Activated T-cell treated with anti-CD3 and anti-CD28 coated beads for 1 hour (primary cell): ENCODE measurements around the gene CD300A.
A peak's percentile ranks its signal among the peaks of the same experiment; 100 is the strongest.

Experiments used
- DNase-seq: peaks from one replicate; pipeline ENCODE4 v3.0.0-alpha.2; 2020; ENCODE audit warnings: low read depth

Gene CD300A

DNA sequence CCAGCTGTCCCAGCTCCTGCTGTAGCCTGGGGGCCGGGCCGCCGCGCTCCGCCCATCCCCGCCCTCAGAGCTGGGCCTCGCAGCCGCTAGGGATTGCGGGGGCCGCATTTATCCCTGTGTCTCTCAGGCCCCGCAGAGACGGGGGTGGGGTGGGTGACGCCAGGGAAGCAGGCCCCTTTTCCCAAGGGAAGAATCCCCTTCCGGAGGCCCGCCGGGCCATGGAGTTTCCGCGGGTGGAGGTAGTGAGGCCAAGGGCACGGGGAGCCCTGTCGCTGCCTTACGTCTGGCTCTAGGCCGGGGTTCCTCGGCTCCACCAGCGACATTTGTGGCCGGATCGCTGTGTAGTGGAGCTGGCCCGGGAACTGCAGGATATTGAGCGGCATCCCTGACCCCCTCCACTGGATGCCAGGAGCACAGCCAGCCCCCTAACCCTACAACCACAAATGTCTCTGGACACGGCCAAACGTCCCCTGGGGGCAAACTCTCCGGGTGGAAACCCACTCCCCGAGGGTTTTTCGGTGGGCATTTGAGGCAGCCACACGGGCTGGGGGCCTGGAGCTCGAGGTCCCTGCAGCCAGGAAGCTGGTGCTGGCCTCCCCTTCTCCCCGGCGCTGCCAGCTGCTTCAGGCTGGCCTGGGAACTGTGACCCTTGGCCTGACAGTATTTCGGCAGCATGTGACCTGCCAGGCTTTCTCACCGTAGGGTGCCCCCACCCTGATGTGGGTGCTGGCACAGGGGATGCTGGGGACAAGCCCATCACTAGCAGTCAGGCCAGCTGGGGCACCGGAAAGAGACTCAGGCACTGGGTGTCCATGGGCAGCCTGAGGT lies 12.0 kb upstream of the CD300A start:
- DNase-seq, result no peak

DNA sequence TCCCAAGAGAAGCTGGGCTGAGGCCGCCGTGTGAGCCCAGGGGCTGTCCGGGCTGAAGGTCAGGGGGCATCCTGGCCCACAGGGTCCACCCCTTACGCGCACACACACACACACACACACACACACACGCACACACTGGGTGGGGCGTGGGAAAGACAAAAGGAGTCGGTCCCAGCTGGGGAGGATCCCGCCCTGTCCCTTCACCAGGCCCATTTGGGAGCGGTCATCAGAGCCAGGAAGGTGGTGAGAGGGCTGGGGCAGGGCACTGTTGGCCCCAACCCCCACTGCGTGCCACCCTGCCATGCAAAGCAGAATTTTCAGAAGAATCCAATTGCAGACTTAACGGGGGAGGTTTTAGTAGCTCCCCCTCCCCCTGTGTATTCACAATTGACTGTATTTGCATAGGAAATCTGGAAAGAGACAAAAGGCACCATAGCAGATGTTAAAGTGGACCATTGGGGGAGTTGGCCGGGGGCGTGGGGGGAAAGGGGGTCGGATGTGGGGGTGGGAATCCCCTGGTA lies 11.3 kb upstream of the CD300A start:
- DNase-seq, result no peak

DNA sequence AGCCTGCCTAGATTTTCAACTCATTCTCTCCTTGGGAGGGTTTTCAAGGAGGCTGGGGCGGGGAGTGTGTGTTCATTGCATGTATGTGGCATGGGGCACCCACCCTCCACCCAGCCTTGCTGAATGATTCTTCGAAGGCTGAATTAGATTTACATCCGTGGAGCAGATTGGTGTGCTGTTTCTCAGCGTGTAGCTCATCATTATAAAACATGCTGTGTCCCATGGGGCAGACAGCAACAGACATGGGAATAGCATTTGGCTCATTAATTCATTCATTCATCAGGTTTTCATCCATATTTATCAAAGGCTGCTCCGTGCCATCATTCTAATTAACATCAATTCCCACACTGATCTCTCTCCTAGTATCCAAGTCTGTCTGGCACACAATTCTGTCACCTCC lies 10.6 kb upstream of the CD300A start:
- DNase-seq, result no peak

DNA sequence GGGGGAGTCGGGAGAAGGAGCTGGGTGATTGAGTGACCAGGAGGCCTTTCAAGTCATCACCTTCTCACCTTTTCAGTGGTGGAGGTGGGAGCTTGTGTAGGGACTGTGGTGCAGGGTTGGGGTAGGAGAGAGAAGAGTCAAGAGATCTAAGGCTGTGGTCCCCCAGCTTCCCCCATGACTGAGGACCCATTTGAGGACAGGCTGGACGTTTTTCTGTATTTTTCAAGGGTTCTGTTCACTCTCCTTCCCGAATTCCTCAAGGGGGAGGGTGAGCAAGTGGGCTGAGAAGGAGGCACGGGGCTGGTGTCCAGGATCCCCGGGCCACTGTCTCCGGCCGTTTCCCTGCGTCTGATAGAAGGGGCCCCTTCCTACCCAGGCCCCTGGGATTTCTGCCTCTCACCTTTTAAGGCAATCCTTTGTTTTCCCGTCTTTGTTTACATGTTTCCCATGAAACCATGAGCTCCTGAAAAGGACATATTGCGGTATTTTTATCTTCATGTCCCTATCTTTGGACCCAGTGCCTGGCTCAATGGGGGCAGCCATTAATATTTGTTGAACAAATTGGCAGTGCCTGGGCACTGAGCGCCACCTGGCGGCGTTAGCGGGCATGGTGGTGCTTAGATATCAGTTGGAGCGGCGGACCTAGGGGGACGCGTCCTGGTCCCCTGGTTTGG lies 9.2 kb upstream of the CD300A start:
- peak; percentile 70 for DNase-seq

DNA sequence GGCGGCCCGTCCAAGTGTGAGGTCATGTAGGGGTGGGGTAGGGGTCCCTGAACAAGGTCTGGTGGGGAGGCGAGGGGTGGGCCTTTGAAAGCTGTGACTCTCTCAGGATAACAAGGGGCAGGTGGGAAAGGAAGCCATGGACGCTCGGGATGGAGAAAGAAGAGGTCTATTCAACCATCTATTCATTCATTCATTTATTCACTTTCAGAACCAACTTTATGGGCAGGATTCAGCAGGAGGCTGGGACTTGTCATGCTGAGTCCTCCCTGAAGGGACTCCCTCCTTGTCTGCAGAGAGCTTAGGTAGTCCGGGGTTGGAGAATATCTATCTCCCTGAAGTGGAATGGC lies 8.6 kb upstream of the CD300A start:
- DNase-seq, result no peak

DNA sequence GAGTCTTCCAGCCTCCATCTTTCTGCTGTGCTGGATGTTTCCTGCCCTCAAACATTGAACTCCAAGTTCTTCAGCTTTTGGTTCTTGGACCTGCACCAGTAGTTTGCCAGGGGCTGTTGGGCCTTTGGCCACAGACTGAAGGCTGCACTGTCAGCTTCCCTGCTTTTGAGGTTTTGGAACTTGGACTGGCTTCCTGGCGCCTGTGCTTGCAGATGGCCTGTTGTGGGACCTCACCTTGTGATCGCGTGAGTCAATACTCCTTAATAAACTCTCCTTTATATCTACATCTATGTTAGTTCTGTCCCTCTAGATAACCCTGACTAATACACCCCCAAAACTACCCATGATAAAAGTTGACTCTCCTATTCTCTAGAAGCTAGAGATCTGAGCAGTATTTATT lies 7.6 kb upstream of the CD300A start:
- no peak for DNase-seq

DNA sequence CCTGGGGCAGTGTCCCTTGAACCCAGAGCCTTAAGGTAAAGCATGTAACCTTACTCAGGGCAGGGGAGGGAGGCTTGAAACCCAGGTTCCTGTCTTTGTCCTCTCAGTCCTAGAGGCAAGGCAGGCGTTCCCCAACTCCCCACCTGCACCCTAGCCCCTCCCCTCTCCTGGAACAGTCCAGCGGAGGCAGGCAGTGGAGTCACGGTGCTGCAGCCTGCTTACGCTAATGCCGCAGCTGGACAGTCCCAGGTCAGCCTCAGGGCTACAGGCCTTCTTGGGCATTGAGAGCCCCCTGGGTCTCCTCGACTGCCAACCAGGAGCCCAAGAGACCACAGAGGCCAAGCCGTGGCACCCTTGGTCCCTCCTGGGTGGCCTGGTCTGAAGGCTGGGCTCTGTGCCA lies 6.8 kb upstream of the CD300A start:
- DNase-seq, result no peak

DNA sequence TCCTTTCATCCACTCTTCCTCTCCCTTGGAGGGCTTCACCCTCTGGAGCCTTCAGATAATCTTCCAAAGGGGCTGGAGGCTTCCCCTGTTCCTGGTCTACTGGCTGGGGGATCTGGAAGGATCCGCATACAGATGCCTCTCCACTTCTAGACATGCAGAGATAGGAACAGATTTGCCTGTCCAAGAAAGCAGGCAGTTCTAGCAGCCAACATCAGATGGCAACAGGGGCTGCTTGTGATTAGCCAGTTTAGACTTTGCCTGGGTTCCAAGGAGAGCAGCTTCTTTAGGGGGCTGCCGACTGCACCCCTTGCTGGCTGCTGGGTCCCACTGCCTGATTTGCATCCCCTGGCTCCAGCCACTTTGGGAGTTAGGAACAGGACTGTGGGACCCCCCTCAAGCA lies 6.2 kb upstream of the CD300A start:
- no peak for DNase-seq

DNA sequence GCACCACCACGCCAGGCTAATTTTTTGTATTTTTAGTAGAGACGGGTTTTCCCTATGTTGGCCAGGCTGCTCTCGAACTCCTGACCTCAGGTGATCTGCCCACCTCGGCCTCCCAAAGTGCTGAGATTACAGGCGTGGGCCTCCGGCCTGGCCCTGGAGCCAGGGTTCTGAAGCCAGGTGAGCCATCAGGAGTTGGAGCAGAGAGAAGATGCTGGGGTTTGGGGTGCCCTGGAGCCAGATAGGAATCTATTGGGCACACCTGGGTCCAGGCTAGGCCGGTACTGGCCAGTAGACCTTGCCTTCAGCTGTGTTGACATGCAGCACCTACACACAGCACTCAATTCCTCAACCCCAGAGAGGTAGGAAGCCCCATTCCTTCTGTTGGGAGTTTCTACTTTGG lies 5.4 kb upstream of the CD300A start:
- DNase-seq, result no peak

DNA sequence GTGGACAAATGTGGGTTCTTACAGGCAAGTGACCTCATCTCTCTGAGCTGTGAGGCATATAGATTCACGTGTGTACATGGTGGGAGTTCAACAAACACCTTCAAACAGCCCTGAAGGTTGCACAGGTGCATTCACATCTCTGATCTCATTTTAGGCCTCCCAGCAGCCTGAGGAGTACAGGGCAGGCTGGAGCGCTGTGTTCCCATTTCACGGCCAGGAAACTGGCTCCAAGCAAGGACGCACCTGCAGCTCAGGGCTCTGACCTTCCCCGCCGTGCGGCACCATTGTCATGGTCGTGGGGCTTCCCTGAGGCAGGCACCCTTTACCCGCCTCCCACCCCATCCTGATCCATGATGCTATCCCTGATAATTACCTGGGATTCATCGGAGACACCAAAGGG lies 4.8 kb upstream of the CD300A start:
- no peak for DNase-seq

DNA sequence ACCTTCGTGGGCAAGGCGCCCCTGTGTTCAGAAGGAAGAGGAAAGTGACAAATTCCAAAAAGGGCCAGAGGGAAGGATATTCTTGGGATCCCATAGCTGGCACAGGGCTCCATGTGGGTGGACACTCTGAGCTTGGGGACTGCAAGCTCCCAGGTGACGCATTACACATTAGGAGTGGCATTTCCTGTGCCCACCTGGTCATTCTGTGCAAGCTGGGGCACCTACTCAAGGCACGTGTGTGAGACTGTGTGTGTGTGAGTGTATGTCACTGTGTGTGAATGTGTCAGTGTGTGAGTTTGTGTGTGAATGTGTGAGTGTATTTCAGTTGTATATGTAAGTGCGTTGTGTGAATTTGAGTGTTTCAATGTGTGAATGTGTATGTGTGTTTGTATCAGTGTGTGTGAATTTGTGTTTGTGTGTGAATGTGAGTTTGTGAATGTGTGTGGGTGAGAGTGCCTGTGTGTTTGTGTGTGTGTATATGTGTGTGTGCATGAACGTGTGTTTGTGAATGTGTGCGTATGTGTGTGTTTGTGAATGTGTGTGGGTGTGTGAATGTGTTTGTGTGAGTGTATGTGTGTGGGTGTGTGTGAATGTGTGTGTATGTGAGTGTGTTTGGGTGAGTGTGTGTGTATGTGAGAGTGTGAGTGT lies 1.6 kb upstream of the CD300A start:
- DNase-seq, result no peak

DNA sequence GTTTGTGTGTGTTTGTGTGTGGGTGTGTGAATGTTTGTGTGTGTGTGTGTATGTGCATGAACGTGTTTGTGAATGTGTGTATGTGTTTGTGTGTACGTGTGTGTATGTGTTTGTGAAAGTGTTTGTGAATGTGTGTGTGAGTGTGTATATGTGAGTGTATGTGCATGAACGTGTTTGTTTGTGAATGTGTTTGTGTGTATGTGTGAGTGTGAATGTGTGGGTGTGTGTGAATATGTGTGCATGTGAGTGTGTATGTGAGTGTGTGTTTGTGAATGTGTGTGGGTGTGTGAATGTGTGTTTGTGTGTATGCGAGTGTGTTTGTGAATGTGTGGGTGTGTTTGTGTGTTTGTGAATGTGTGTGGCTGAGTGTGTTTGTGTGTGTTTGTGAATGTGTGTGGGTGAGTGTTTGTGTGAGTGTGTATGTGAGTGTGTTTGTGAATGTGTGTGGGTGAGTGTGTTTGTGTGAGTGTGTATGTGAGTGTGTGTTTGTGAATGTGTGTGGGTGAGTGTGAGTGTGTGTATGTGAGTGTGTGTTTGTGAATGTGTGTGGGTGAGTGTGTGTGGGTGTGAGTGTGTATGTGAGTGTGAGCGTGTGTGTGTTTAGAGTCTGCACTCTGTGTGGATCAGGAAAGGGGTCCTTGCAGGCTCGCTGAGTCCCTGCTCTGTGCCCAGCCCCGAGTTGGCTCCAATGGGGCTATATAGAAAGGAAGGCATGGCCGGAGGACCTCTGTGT lies 890 bp upstream of the CD300A start:
- no peak for DNase-seq

DNA sequence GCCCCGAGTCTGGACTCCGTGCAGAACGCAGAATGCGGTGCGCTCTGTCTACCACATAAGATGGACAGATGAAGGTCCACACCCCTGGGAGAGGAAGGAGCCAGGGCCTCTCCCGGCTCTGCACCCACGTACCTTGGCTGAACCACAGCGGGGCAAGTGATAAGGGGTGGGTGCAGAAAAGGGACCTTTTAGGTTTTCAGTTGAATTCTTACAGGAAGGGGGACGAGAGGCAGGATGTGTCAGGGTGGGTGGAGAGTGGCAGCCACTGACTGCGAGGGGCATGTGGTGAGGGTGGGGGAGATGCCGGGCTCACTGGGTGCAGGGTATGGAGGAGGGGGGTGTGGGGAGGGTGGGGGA lies 372 bp downstream of the CD300A start:
- no peak for DNase-seq

DNA sequence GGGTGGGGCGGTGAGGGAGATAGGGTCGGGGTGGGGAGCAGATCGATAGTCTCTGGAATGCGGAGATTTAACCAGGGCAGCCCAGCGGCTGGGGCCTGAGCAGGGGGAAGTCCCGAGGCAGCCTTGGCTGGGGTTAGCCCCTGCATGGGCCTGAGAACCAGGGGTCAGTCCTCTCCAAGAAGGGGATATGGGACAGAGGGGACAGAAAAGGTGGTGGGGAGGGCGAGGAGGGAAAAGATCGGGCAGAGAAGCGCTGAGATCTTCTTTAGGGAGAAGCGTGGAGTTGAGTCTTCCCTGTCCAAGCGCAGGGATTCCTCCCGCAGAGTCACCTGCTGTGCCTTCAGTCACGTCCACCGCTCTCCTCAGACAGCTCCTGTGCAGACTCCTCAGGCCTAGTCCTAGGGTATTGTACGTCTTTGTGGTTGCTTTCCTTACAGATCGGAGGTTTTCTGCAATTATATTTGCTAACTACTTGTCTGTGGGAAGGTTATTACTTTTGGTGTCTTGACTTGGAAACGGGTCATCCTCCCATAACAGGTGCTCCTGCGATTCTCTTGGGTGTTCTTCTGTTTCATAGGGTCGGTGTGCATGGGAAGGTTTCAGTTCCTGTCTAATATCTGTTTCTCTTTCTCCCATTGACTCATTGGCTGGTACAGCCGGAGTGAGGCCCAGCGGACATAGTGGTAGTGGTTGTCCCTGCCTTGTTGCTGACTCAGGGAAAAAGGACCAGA lies 952 bp downstream of the CD300A start:
- DNase-seq, result no peak

DNA sequence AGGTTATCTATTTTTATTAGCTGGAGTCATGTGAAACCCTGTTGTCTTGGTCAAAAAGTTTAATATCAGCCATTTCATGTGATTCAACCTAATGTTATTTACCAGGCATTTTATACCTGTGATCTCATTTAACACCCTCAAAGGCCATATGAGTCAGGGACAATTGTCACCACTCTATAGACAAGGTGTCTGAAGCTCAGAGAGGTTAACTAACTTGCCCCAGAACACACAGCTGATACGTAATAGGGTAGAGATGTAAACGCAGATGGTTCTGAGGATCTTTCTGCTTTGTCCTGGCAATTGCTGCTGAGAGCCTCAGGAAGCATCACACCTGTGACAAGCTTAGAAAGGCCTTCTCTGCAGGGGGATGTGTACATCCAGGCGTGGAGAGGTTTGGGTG lies 4.9 kb downstream of the CD300A start:
- no peak for DNase-seq

DNA sequence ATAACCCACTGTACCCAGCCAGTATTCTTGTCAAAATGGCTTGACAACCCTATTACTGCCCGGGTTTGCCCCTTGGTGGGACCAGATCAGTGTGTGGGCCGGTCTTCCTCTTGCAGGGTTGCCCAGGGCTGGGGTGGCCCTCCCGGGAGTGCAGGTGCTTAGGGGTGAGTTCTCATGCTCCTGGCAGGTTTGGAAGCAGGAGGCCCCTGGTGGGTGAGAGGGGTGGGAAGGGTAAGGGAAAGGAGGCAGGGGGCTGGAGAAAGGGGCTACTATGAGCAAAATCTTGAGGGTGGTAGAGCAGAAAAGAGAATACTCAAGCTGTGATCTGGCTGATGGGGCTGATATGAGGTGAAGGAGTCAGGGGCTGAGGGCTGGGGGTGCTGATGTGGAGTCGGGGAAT lies 6.5 kb downstream of the CD300A start:
- no peak for DNase-seq

DNA sequence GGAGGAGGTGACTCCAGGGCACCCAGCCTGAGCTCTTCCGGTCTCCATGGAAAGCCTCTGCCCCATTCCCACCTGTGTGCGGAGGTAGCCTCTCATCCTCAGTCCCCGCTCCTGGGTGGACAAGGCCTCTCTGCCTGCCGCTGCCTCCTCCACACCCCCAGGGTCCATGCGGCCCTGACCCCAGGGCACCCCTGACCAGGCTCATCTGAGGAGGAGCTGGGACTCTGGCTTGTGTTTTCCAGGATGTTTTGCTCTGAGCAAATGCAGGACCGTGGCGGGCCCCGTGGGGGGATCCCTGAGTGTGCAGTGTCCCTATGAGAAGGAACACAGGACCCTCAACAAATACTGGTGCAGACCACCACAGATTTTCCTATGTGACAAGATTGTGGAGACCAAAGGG lies 6.9 kb downstream of the CD300A start:
- DNase-seq, result no peak

DNA sequence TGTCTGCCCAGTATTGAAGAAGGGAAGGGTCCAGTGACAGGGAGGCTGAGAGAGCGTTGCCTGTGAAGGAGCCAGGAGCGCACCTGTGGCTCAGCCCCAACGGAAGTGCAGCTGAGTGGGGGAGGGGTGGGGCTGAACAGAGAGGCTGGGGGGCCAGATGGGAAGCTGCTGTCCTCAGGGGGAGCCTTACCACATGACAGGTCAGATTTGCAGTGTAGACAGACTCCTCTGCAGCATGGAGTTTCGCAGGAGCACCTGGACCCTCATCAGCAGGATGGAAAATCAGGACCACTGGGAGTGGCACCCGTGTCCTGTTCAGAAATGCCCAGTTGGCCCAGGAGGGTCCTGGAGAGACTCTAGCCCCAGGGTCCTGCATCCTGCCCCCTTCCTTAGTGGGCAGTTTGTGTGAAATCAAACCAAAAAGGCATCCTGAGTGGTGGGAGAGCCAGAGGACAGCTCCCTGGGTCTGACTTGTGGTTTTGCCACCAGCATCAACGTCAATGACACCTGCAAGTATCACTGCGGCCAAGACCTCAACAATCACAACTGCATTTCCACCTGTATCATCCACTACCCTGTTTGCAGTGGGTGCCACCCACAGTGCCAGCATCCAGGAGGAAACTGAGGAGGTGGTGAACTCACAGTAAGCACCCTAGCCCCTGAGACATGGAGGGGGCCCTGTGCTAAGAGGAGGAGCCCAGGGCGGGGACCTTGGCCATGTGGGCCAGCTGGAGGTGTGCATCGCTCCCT lies 7.8 kb downstream of the CD300A start:
- DNase-seq, result no peak

DNA sequence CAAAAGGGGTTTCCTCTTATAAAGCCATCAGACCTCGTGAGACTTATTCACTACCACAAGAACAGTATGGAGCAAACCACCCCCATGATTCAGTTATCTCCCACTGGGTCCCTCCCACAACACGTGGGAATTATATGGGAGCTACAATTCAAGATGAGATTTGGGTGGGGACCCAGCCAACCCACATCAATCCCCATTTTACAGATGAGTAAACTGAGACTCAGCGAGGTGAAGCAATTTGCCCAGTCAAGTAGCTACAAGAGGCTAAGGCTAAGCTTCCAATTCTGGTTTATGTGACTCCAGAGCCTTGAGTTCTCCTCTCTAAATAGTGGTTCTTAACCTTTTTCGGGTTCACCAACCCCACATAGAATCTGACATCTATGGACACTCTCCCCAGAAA lies 8.8 kb downstream of the CD300A start:
- no peak for DNase-seq

DNA sequence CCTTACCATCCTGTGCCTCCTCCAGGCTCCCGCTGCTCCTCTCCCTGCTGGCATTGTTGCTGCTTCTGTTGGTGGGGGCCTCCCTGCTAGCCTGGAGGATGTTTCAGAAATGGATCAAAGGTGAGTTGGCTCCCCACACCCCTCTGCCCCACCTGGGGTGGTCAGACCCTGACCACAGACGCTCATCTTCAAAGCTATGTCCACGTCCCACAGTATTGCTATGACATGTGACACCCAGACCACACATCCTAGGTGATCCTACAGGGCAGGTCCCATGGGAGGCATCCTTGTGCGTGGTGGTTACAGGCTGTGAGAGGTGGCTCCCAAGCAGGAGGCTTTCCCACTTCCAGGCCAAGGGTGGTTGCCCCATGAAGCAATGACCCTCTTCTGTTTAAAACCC lies 11.0 kb downstream of the CD300A start:
- DNase-seq, result no peak

DNA sequence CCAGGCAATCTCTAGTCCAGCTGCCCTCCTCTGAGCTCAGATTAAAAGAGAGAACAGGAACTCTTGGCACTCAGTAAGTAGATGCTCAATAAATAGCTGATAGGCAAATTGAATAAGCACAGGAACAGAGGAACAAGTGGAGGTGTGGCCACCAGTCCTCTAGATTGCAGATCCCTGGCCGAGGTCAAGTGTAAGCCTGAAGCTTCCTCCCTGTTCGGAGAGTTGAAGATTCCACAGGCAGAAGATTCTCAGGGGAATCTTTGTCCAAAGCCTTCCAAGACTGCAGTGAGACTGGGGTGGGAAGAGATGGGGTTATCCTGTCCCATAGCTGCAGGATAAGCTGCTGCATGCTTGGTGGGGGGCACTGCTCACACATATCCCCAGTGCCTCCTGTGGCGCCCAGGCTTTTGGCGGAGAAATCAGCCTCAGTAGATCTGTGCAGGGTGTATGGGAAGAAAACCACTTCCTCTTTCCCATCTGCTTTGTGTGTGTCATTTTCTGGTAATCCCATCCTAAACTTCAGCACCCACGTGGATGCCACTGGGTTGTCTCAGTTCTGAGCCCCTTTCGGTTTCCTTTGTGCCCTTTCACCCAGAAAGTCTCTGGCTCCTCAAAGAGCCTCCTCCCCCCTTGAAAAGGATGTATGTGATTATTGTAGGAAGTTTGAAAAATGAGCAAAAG lies 12.1 kb downstream of the CD300A start:
- DNase-seq, result no peak
